H1 (cell line): ENCODE measurements around the gene BEST1. TPM values are rescaled to one million over a fixed set of nuclear protein-coding genes. Genes with fewer than 3 reads are reported as not detected.

ENCODE experiments used
- CTCF ChIA-PET: fragments of 300-600 bp; sonication (Branson Sonifier 250); formaldehyde crosslinking; loops from one replicate; lab custom pipeline; 2021; ENCODE audit not compliant: partially characterized antibody; lab: Charles Lee
- POLR2A ChIA-PET: fragments of 300-600 bp; sonication (Branson Sonifier 250); formaldehyde crosslinking; loops from one replicate; lab custom pipeline; 2021; ENCODE audit warnings: inconsistent platforms; ENCODE audit not compliant: partially characterized antibody; lab: Charles Lee
- DNase-seq, 2 experiments: peaks; one replicate each; pipeline versions ENCODE4 v3.0.0 to v3.0.0-alpha.2; 2010 to 2022; ENCODE audit warnings: low spot score in 2 of 2, low read depth in 1 of 2, mixed read lengths in 1 of 2
- FAIRE-seq: peaks from 2 replicates; lab custom pipeline; 2011; peaks lifted over from hg19 to GRCh38; lab: Jason Lieb, UNC
- H2AFZ ChIP-seq: 2 replicates; pipeline ENCODE4 v1.8.1; 2012; ENCODE audit warnings: low read length, inconsistent platforms
- H2AK5ac ChIP-seq: 2 replicates; pipeline ENCODE4 v1.6.1; 2013; ENCODE audit warnings: low read depth, low read length
- H2BK120ac ChIP-seq: replicated peaks from 2 replicates; pipeline ENCODE3; 2013; ENCODE audit warnings: low read depth, low read length, inconsistent platforms
- H2BK12ac ChIP-seq: 2 replicates; pipeline ENCODE4 v1.6.1; 2013; ENCODE audit warnings: low read depth, low read length
- H2BK15ac ChIP-seq: 2 replicates; pipeline ENCODE4 v1.6.1; 2013; ENCODE audit warnings: low read length
- H2BK20ac ChIP-seq: 2 replicates; pipeline ENCODE4 v1.6.1; 2013; ENCODE audit warnings: low read length
- H2BK5ac ChIP-seq: 2 replicates; pipeline ENCODE4 v1.6.1; 2013; ENCODE audit warnings: low read depth, low read length
- H3K14ac ChIP-seq: 2 replicates; pipeline ENCODE4 v1.6.1; 2013; ENCODE audit warnings: inconsistent platforms; ENCODE audit not compliant: insufficient read length
- H3K18ac ChIP-seq: 2 replicates; pipeline ENCODE4 v1.6.1; 2013; ENCODE audit warnings: low read length; ENCODE audit errors: extremely low read depth
- H3K23ac ChIP-seq: 2 replicates; pipeline ENCODE4 v1.6.1; 2013; ENCODE audit warnings: inconsistent platforms; ENCODE audit not compliant: insufficient read length
- H3K23me2 ChIP-seq: 2 replicates; pipeline ENCODE4 v1.6.1; 2013; ENCODE audit warnings: low read depth, low read length
- H3K27ac ChIP-seq: 2 replicates; pipeline ENCODE4 v1.6.1; 2011; ENCODE audit warnings: low read depth, low read length, inconsistent platforms
- H3K27me3 ChIP-seq, 4 experiments: replicated peaks in 1 of 4; 1 replicate in 1 of 4; 2 replicates in 3 of 4; pipeline versions ENCODE4 v1.6.1 to v1.8.1; 2011 to 2013; ENCODE audit warnings: low read length in 3 of 4, mild to moderate bottlenecking in 3 of 4, inconsistent platforms in 2 of 4, mixed read lengths in 2 of 4, moderate library complexity in 1 of 4; ENCODE audit not compliant: control insufficient read depth in 3 of 4, insufficient read depth in 3 of 4; ENCODE audit errors: extremely low read depth in 1 of 4
- H3K36me3 ChIP-seq, 4 experiments: 2 replicates each; pipeline versions ENCODE4 v1.6.1 to v1.8.1; 2011 to 2013; ENCODE audit warnings: mild to moderate bottlenecking in 4 of 4, low read length in 3 of 4, moderate library complexity in 2 of 4, control low read depth in 1 of 4, inconsistent platforms in 1 of 4; ENCODE audit not compliant: insufficient read depth in 4 of 4, control insufficient read depth in 2 of 4
- H3K4ac ChIP-seq: replicated peaks from 2 replicates; pipeline ENCODE3; 2013; ENCODE audit warnings: low read length, low read depth, mixed read lengths, inconsistent platforms; ENCODE audit not compliant: insufficient read length
- H3K4me1 ChIP-seq, 4 experiments: replicated peaks in 1 of 4; 1 replicate in 1 of 4; 2 replicates in 3 of 4; pipeline versions ENCODE4 v1.6.1 to v1.8.1; 2011 to 2013; ENCODE audit warnings: low read length in 3 of 4, inconsistent platforms in 2 of 4, mixed read lengths in 1 of 4; ENCODE audit not compliant: insufficient read depth in 4 of 4, control insufficient read depth in 3 of 4
- H3K4me2 ChIP-seq, 2 experiments: 2 replicates each; pipeline versions ENCODE4 v1.6.1 to v1.8.1; 2011 to 2013; ENCODE audit warnings: low read depth in 2 of 2, low read length in 2 of 2, control low read depth in 1 of 2, inconsistent platforms in 1 of 2, mild to moderate bottlenecking in 1 of 2; ENCODE audit not compliant: insufficient read depth in 1 of 2
- H3K4me3 ChIP-seq, 4 experiments: fragments of 200-600, 300-600 bp in 1 of 4; sonication (generic), shearing (Covaris generic), sonication (Bioruptor Twin) in 1 of 4; 2 replicates each; pipeline versions ENCODE4 v1.5.1 to v1.8.1; 2011 to 2016; ENCODE audit warnings: low read length in 4 of 4, low read depth in 3 of 4, control low read depth in 2 of 4, inconsistent platforms in 2 of 4, mild to moderate bottlenecking in 2 of 4, mixed read lengths in 1 of 4, moderate library complexity in 1 of 4; ENCODE audit not compliant: insufficient read depth in 2 of 4; ENCODE audit errors: extremely low read depth in 1 of 4
- H3K56ac ChIP-seq: replicated peaks from 2 replicates; pipeline ENCODE3; 2013; ENCODE audit warnings: low read depth, mild to moderate bottlenecking, mixed read lengths, low read length, inconsistent platforms; ENCODE audit not compliant: insufficient read length
- H3K79me1 ChIP-seq: 2 replicates; pipeline ENCODE4 v1.6.1; 2013; ENCODE audit warnings: low read depth, low read length, control low read depth
- H3K79me2 ChIP-seq, 2 experiments: 2 replicates each; pipeline versions ENCODE4 v1.6.1 to v1.8.1; 2012 to 2013; ENCODE audit warnings: low read length in 2 of 2, mild to moderate bottlenecking in 2 of 2, inconsistent platforms in 1 of 2; ENCODE audit not compliant: insufficient read depth in 2 of 2, control insufficient read depth in 1 of 2
- H3K9ac ChIP-seq, 4 experiments: replicated peaks in 1 of 4; 1 replicate in 1 of 4; 2 replicates in 3 of 4; pipeline versions ENCODE4 v1.6.1 to v1.8.1; 2011 to 2013; ENCODE audit warnings: low read depth in 3 of 4, low read length in 3 of 4, control low read depth in 2 of 4, mild to moderate bottlenecking in 2 of 4, moderate library complexity in 2 of 4, inconsistent platforms in 1 of 4; ENCODE audit errors: extremely low read depth in 1 of 4
- H3K9me3 ChIP-seq, 2 experiments: 2 replicates each; pipeline versions ENCODE4 v1.6.1 to v1.8.1; 2012 to 2013; ENCODE audit warnings: mild to moderate bottlenecking in 2 of 2, moderate library complexity in 2 of 2, control low read depth in 1 of 2, inconsistent platforms in 1 of 2, low read depth in 1 of 2, low read length in 1 of 2, mixed read lengths in 1 of 2; ENCODE audit not compliant: insufficient read depth in 2 of 2
- H4K20me1 ChIP-seq, 2 experiments: replicated peaks in 1 of 2; 2 replicates each; pipeline versions ENCODE3 to v1.8.1; 2011 to 2013; ENCODE audit warnings: inconsistent platforms in 2 of 2, low read length in 2 of 2, mild to moderate bottlenecking in 1 of 2; ENCODE audit not compliant: insufficient read depth in 2 of 2, control insufficient read depth in 1 of 2
- H4K5ac ChIP-seq: 2 replicates; pipeline ENCODE4 v1.6.1; 2013; ENCODE audit warnings: low read length, low read depth, mixed read lengths, inconsistent platforms; ENCODE audit not compliant: insufficient read length
- H4K8ac ChIP-seq: 2 replicates; pipeline ENCODE4 v1.8.0; 2013; ENCODE audit warnings: mild to moderate bottlenecking, moderate library complexity, low read length, inconsistent platforms; ENCODE audit not compliant: insufficient read depth; ENCODE audit errors: extremely low read depth
- H4K91ac ChIP-seq: replicated peaks from 2 replicates; pipeline ENCODE3; 2013; ENCODE audit warnings: low read length, mixed read lengths, inconsistent platforms; ENCODE audit not compliant: insufficient read length
- CBX5 ChIP-seq: fragments of 300-800, 300-1000 bp; sonication (generic); IDR thresholded peaks from 2 replicates; pipeline ENCODE4 v1.7.1; 2016; ENCODE audit warnings: antibody characterized with exemption, low read length, low read depth
- CEBPB ChIP-seq: IDR thresholded peaks from 2 replicates; pipeline ENCODE4 v1.6.1; 2012; ENCODE audit warnings: low read depth, low read length
- GTF2F1 ChIP-seq: IDR thresholded peaks from 2 replicates; pipeline ENCODE4 v1.6.1; 2012; ENCODE audit warnings: low read depth, low read length, improper control_type of control experiment, borderline replicate concordance
- JUND ChIP-seq: IDR thresholded peaks from 2 replicates; pipeline ENCODE4 v1.6.1; 2011; ENCODE audit warnings: mild to moderate bottlenecking, improper control_type of control experiment, low read length
- KDM4A ChIP-seq: IDR thresholded peaks from one replicate; pipeline ENCODE4 v1.7.1; 2012; ENCODE audit warnings: low read depth, mild to moderate bottlenecking, moderate library complexity, low read length, inconsistent platforms; ENCODE audit not compliant: severe bottlenecking
- POLR2A ChIP-seq, 2 experiments: IDR thresholded peaks; 1 replicate in 1 of 2; 2 replicates in 1 of 2; pipeline ENCODE4 v1.6.1; 2011; ENCODE audit warnings: low read depth in 2 of 2, low read length in 2 of 2, mild to moderate bottlenecking in 2 of 2; ENCODE audit errors: control extremely low read depth in 1 of 2
- SIX5 ChIP-seq: IDR thresholded peaks from 2 replicates; pipeline ENCODE4 v1.6.1; 2011; ENCODE audit warnings: mild to moderate bottlenecking, low read depth, low read length
- SP1 ChIP-seq: IDR thresholded peaks from 2 replicates; pipeline ENCODE4 v1.6.1; 2011; ENCODE audit warnings: low read depth, low read length
- TBP ChIP-seq: IDR thresholded peaks from 2 replicates; pipeline ENCODE4 v1.6.1; 2011; ENCODE audit warnings: low read depth, low read length, improper control_type of control experiment
- TCF12 ChIP-seq: IDR thresholded peaks from 2 replicates; pipeline ENCODE4 v1.6.1; 2011; ENCODE audit warnings: low read depth, mild to moderate bottlenecking, low read length
- WGBS, 2 experiments: shearing (Covaris generic) in 1 of 2; methylation state at CpG; one replicate each; pipeline versions ENCODE4 v1.1.6 to v1.1.7; 2013 to 2015; ENCODE audit warnings: low lambda C conversion rate in 2 of 2, mixed read lengths in 2 of 2, inconsistent platforms in 1 of 2, low coverage in 1 of 2, missing lambda C conversion rate in 1 of 2; ENCODE audit not compliant: insufficient replicate concordance in 2 of 2, insufficient coverage in 1 of 2, insufficient read length in 1 of 2; ENCODE audit errors: extremely low coverage in 1 of 2, missing lambda C conversion rate in 1 of 2; 5-methylcytosine and 5-hydroxymethylcytosine counted together
- polyA plus RNA-seq, 7 experiments: library from polyadenylated mRNA; depleted of rRNA in 3 of 7; stranded (reverse) in 5 of 7; unstranded in 2 of 7; fragments of >200 nt in 5 of 7; fragments of 200-250 nt in 2 of 7; gene quantifications; 1 replicate in 5 of 7; 2 replicates in 1 of 7; 4 replicates in 1 of 7; pipeline versions ENCODE4 v1.2.1 to v1.2.3, GENCODE V29; 2011 to 2013; ENCODE audit warnings: missing spikeins in 2 of 7, mixed read lengths in 2 of 7
- total RNA-seq: library from RNA; stranded (reverse); fragmentation: NEBNext Ultra II Directional; extraction: Animal tissue kit (Norgen Biotek cat#: 25700); gene quantifications from 2 replicates; pipeline ENCODE4 v1.2.1, GENCODE V29; 2021

BEST1 gene
- total and polyA plus RNA-seq, 2 of the 8 experiments (the other 6 are each of a cell fraction or from before 2014, with no cell fraction given): 0.22 to 0.62 TPM

DNA sequence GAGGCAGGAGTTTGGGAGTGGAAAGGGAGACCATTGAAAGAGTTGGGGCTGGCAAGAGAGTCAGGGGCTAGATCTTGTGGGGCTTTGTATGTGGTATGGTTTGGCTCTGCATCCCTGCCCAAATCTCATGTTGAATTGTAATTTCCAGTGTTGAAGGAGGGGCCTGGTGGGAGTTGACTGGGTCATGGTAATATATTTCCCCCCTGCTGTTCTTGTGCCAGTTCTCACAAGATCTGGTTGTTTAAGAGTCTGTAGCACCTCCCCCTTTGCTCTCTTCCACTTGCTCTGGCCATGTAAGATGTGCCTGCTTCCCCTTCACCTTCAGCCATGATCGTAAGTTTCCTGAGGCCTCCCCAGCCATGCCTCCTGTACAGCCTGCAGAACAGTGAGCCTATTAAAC, 22.6 kb upstream of the BEST1 start:
- no peak overlapping the region for H3K4me3 ChIP-seq
- no peaks in the 10 kb centered on the region for H3K9me3 ChIP-seq
- H3K27me3 ChIP-seq: no peaks in the 10 kb centered on the region
- H2BK15ac ChIP-seq: no peak overlapping the region
- no peak overlapping the region for H2BK5ac ChIP-seq
- no peak overlapping the region; the same call in 1 of the 2 replicates for H4K8ac ChIP-seq
- ChIA-PET CTCF (interaction anchor here (1.0 to 9.2 kb wide), 5 partner anchors 10 to 182 kb away, joined by 3 to 225 read pairs (median 29); no protein-coding TSS in a partner anchor), POLR2A (interaction anchor here (0.9 kb wide), 1 partner anchor 22 kb away, joined by 3 read pairs; no protein-coding TSS in a partner anchor)
- H4K20me1 ChIP-seq: no peaks in the 10 kb centered on the region
- 92% methylated on average over 1 of the region's 1 CpG; no CpG with 5 or more reads in 1 of the 2 experiments for WGBS, 2 experiments
- H3K79me2 ChIP-seq: no peaks in the 10 kb centered on the region
- H3K4me1 ChIP-seq: peaks cover 6 to 18% (median 16%) of the 10 kb centered on the region in 4 experiments
- H2AFZ ChIP-seq: no peak overlapping the region
- H3K36me3 ChIP-seq: no peaks in the 10 kb centered on the region
- H2AK5ac ChIP-seq: no peak overlapping the region
- H2BK12ac ChIP-seq: no peak overlapping the region
- FAIRE-seq (no peak), DNase-seq (no peak)
- no peak overlapping the region for H3K56ac ChIP-seq
- H3K23me2 ChIP-seq: no peaks in the 10 kb centered on the region
- H3K23ac ChIP-seq: no peak overlapping the region
- no peak overlapping the region for H3K4me2 ChIP-seq
- H2BK20ac ChIP-seq: no peak overlapping the region
- TF ChIP-seq SP1 (no peak), JUND (no peak), TCF12 (no peak), CEBPB (no peak), POLR2A (IDR thresholded peaks at IDR 0.05; ENCODE audit: control extremely low read depth in 1 of 2, low read depth in 2 of 2, low read length in 2 of 2) (no peak), KDM4A (no peak), GTF2F1 (no peak), TBP (no peak), SIX5 (no peak), CBX5 (no peak)
- H3K27ac ChIP-seq: no peak overlapping the region
- H3K4ac ChIP-seq: no peak overlapping the region
- H4K5ac ChIP-seq: no peak overlapping the region
- no peaks in the 10 kb centered on the region for H3K79me1 ChIP-seq
- H3K14ac ChIP-seq: no peak overlapping the region
- H4K91ac ChIP-seq: no peak overlapping the region
- H2BK120ac ChIP-seq: no peak overlapping the region
- H3K18ac ChIP-seq: no peak overlapping the region
- H3K9ac ChIP-seq: no peak overlapping the region
